ENCODE measurements around the gene HEBP1. TPM values are rescaled to one million over a fixed set of nuclear protein-coding genes. Genes with fewer than 3 reads are reported as not detected.

The HEBP1 gene
- total and polyA plus RNA-seq, 8 donors, result 25.8 to 57.6 (median 44.4) TPM

DNA sequence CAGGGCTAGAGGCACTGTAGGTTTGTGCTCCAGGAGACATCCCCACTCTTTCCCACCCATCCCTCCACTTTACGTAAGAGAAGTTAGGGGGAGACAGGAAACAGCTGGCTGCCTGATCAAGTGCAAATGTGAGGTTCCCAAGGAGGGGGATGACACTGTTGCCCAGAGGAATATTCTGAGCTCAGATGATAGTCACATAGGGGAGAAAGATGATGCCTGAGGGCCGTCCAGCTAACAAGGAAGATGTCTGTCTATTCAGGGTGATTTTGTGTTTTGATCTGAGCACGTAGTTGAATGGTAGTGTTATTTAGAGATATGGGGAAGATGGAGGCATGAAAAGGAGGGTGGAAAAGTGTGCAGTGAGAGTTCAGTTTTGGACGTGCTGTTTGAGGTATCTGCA lies 34.2 kb downstream of the HEBP1 start:
- intact Hi-C loops (cut with DNase I), result no loop called here
- H3K27ac ChIP-seq, result no peak overlapping the region
- WGBS, 2 donors, result 71 to 81% methylated on average over 4 of the region's 4 CpGs
- H3K9me3 ChIP-seq, result no peaks in the 10 kb centered on the region
- no peak overlapping the region for H3K4me3 ChIP-seq
- H3K4me1 ChIP-seq, result no peaks in the 10 kb centered on the region
- no peak for DNase-seq
- H3K27me3 ChIP-seq, result no peaks in the 10 kb centered on the region
- no peak for TF ChIP-seq CTCF (IDR thresholded peaks at IDR 0.05)
- peaks cover 0 to 12% (median 0%) of the 10 kb centered on the region in 3 donors for H3K36me3 ChIP-seq
- ATAC-seq, result no peak
- FAIRE-seq, result no peak

- no peaks in the 10 kb centered on the region for H3K9me3 ChIP-seq
- H3K4me3 ChIP-seq, result no peak overlapping the region
- WGBS, 2 donors, result 87 to 95% methylated on average over 4 of the region's 4 CpGs
- H3K27ac ChIP-seq, result no peak overlapping the region
- H3K4me1 ChIP-seq, result no peaks in the 10 kb centered on the region
- TF ChIP-seq CTCF (IDR thresholded peaks at IDR 0.05), result no peak
- DNase-seq, result no peak
- FAIRE-seq, result no peak
- ATAC-seq, result no peak
- intact Hi-C loops (cut with DNase I), result no loop called here
- peaks cover 0 to 5% (median 0%) of the 10 kb centered on the region in 3 donors for H3K36me3 ChIP-seq
- no peaks in the 10 kb centered on the region for H3K27me3 ChIP-seq
Measured at GRCh38 chr12:12964255-12964654, 35.8 kb downstream of the HEBP1 start.

GRCh38 chr12:12960639-12961209 lies 39.3 kb downstream of the HEBP1 start:
- intact Hi-C loops (cut with DNase I), result no loop called here
- Histone ChIP-seq H3K4me3 (no peak overlapping the region), H3K36me3 (no peaks in the 10 kb centered on the region), H3K27ac (no peak overlapping the region), H3K4me1 (no peaks in the 10 kb centered on the region), H3K27me3 (no peaks in the 10 kb centered on the region), H3K9me3 (no peaks in the 10 kb centered on the region)
- WGBS, 2 donors, result 83 to 95% methylated on average over 5 of the region's 5 CpGs
- no peak for TF ChIP-seq CTCF (IDR thresholded peaks at IDR 0.05)
- FAIRE-seq (no peak), DNase-seq (no peak), ATAC-seq (no peak)

GRCh38 chr12:12958886-12959285 lies 41.2 kb downstream of the HEBP1 start:
- no peaks in the 10 kb centered on the region for H3K4me1 ChIP-seq
- intact Hi-C loops (cut with DNase I), result no loop called here
- no peak for DNase-seq
- H3K36me3 ChIP-seq, result no peaks in the 10 kb centered on the region
- H3K27me3 ChIP-seq, result no peaks in the 10 kb centered on the region
- no peak for FAIRE-seq
- H3K9me3 ChIP-seq, result no peaks in the 10 kb centered on the region
- H3K4me3 ChIP-seq, result no peak overlapping the region
- H3K27ac ChIP-seq, result no peak overlapping the region
- WGBS, 2 donors, result 76 to 77% methylated on average over 7 of the region's 7 CpGs
- ATAC-seq, result no peak
- no peak for TF ChIP-seq CTCF (IDR thresholded peaks at IDR 0.05)

DNA sequence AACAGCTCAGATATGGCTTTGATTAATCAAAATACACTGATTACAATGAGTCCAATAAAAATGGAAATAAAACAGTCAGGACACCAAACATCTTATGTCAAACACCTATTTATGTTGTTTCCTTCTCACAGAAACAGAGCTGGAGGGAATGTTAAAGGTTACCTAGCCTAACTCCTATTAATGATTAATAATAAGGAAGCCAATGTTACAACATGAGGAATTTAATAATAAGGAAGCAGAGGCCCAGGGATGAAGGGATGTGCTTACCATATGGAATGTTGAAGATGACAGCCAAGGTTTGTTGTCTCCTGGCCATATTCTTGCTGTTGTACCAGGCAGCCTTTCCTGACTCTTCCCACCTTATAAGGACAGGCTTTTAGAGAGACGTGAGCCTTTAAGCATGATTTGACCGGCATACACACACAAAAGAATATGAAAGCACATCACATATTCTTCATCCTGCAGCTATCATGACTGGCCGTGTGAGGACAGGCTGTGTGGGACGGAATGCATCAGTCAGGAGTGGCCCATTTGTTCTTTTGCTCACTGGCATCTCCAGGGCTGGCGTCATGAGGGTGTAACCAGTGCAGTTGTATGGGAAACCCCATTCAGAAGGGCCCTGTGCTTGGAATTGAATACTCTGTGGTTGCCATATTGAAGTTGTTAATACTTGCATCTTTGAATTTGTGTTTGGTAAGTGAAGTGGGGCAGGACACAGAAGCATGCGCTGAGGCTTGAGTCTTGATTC lies 45.0 kb downstream of the HEBP1 start:
- FAIRE-seq (no peak), ATAC-seq (peak in 2 of 4 donors; percentile 63 to 69), DNase-seq (no peak)
- intact Hi-C loops (cut with DNase I), result no loop called here
- H3K9me3 ChIP-seq, result no peaks in the 10 kb centered on the region
- TF ChIP-seq CTCF (IDR thresholded peaks at IDR 0.05), result no peak
- 92 to 93% methylated on average over 6 of the region's 6 CpGs for WGBS, 2 donors
- H3K4me1 ChIP-seq, result no peaks in the 10 kb centered on the region
- no peak overlapping the region for H3K4me3 ChIP-seq
- no peaks in the 10 kb centered on the region for H3K36me3 ChIP-seq
- no peaks in the 10 kb centered on the region for H3K27me3 ChIP-seq
- no peak overlapping the region for H3K27ac ChIP-seq
